GM12891 (cell line): ENCODE measurements around the gene ACSL5.

ENCODE experiments used
- POLR2A ChIP-seq: IDR thresholded peaks from 2 replicates; pipeline ENCODE4 v1.6.1; 2011; ENCODE audit warnings: low read depth, low read length, control low read depth
- POLR2AphosphoS5 ChIP-seq: IDR thresholded peaks from 2 replicates; pipeline ENCODE4 v1.6.1; 2011; ENCODE audit warnings: low read depth, low read length, control low read depth
- SPI1 ChIP-seq: IDR thresholded peaks from 2 replicates; pipeline ENCODE4 v1.6.1; 2011; ENCODE audit warnings: low read depth, low read length, control low read depth
- TAF1 ChIP-seq: IDR thresholded peaks from 2 replicates; pipeline ENCODE4 v1.6.1; 2011; ENCODE audit warnings: low read depth, low read length, control low read depth

DNA sequence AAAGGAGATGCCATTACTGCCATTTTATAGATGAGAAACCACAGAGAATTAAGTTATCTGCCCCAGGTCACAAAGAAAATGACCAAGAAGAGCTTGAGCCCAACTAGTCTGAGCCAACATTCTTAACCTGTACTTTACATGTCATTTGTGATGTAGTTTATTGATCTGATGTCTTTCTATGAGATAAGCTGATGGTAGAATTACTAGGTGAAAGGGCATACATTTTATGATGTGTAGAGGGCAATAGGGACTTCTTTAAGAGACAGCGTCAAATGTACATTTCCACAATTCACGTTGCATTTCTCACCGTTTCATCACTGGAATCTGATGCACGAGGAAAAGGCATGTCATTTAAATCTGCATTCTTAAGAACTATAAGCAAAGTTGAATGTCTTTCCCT lies 11.3 kb downstream of the ACSL5 start:
- TF ChIP-seq TAF1 (no peak), POLR2A (no peak), POLR2AphosphoS5 (no peak), SPI1 (no peak)
